GM19395 (cell line): ENCODE data around the gene SLC27A4.
A peak's percentile ranks its signal among the peaks of the same experiment; 100 is the strongest.

Experiments used
- ATAC-seq: cut with Tn5 transposase; IDR thresholded peaks from one replicate; pipeline ENCODE4 v1.9.1; 2021; ENCODE audit warnings: mild to moderate bottlenecking, moderate library complexity; ENCODE audit not compliant: unreplicated experiment

Gene SLC27A4

GRCh38 chr9:128361986-128362646 is 21.8 kb downstream of the SLC27A4 start:
- peak; percentile 77 for ATAC-seq

GRCh38 chr9:128362774-128363173 is 22.4 kb downstream of the SLC27A4 start:
- ATAC-seq = no peak

- no peak for ATAC-seq
These were observed 25.2 kb downstream of the SLC27A4 start for GRCh38 chr9:128365525-128365924.

GRCh38 chr9:128369024-128369706 is 28.8 kb downstream of the SLC27A4 start:
- no peak for ATAC-seq

DNA sequence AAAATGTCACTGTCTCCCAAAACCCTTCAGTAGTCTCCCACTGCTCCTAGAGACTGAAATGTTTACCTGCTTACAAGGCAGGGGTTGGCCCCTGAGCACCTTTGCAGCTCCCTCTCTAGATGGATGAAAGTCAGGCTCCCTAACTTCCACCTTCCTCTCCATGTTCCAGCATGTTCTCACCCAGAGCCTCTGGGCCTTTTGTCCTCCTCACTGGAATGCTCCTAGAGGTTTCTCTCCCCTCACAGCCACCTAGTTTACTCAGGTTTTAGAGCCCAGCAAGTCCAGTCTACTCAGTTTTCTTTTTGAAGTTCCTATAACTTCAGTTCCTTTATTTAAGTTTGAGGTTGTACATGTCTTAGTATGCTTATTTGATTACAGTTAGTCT is 30.0 kb downstream of the SLC27A4 start:
- ATAC-seq = peak; percentile 2

DNA sequence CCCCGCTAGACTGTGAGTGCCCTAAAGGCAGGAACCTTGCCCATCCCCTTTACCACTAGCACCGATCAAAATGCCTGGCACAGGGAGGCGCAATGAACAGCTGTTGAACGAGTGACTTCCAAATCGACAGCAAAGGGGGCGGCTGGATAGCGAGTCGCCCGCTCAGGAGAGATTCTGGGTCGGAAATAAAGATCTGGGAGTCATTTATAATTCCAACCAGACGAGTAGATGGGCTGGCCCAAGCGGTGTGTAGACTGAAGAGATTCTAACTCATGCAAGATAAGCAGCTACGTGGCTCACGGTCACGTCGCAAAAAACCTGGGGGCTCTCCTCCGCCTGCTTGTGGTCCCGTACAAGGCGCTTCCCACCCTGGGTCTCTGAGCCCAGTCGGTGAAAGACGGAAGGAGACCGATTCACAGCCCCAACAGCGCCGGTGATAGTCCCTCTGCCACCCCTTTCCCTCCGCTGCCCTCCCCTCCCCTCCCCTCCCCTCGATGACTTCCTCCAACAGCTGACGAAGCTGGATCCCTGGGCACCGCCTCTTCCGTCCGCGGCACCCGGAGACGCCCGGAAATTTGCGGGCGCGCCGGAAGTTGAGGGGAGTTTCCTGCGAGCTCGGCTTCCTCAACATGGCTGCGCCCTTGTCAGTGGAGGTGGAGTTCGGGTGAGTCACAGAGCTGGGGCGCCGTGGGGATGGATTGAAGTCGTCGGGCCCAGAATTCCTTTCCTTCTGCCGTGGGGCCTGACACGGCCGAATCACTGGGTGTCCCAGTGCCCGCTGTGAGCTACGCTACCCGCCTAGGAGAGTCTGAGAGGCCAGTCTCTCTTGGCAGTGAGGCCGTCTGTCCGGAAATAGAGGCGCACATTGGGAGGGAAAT is 30.7 kb downstream of the SLC27A4 start, which contains the start of gene URM1:
Gene URM1, plus strand, starts transcription at position 623 of the 878 bp plus-strand sequence. Its CDS starts 7 bp downstream, at position 630.
- ATAC-seq = peak; percentile 82

DNA sequence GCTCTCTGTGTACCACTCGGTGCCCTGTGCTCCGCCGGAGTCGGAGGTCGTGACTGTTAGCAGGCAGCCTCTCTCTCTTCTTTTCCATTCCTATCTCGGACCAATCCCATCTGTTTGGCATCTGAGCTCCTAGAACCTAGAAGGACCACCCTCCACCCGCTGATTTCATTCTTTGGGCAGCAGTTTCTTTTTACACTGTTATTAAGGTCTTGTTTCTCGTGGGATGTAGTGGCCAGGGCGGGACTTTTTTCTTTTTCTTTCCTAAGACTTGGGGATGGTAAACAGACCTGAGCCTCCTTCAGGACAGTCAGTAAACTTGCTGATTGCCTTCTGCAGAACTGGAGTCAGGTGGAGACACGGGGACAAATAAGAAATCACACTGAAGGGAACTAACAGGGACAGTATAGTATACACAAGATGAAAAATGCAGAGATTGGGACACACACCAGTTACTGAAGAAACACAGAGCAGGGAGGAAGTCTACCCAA is 31.3 kb downstream of the SLC27A4 start:
- ATAC-seq = no peak

GRCh38 chr9:128372188-128372641 is 31.9 kb downstream of the SLC27A4 start:
- ATAC-seq = no peak

DNA sequence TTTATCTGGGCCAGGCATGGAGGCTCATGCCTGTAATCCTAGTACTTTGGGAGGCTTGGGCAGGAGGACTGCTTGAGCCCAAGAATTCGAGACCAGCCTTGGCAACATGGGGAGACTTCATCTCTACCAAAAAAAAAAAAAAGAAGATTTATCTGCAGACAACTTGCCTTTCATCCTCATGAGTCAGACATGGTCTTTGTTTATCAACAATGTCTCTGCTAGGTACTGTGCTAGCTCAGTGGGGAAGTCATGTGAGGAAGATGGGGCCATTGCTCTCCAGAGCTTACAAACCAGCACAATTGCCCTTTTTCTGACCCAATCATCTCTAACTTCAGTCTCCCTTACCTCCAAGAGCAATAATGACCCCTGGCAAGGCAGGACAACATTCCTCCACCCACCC is 32.5 kb downstream of the SLC27A4 start:
- no peak for ATAC-seq

GRCh38 chr9:128374221-128374675 is 33.9 kb downstream of the SLC27A4 start:
- ATAC-seq = no peak

- no peak for ATAC-seq
These were observed 35.5 kb downstream of the SLC27A4 start for GRCh38 chr9:128375865-128376264.

DNA sequence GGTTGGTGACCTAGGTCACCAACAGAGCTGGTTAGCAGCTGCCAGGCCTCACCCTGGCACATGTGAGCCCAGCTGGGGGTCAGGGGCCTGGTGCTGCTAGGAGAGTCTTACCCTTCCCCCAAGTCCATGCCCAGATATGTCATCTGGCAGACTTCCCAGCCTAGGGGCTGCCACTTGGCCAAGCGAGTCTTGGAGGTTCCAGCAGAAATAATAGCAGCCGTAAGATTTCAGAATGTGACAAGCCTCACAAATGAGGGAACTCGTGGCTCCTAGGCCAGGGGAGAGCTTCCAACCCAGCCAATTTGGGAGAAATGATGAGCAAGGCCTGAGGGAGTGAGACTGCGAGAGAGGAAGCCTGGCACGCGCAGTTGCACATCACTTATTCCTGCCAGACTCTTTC is 41.9 kb downstream of the SLC27A4 start:
- ATAC-seq = no peak

GRCh38 chr9:128383007-128383753 is 42.9 kb downstream of the SLC27A4 start:
- no peak for ATAC-seq

DNA sequence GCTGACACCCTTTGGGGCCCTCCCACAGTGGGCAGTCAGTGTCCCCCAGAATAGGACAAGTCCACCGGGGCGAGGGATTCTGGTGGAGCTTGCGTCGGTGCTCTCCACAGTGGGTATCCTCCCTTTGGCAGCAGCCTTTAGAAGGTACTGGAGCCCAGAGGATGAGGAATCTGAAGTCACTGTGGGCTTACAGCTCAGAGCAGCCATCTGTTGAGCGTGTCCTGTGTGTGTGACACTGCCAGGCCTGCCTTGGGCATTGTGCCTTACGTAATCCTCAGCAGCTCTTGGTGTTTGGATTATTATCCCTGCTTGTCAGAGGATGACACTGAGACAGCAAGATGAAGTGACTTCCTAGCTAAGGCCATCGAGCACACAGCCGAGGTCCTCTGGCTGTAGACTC is 43.5 kb downstream of the SLC27A4 start:
- ATAC-seq = no peak

DNA sequence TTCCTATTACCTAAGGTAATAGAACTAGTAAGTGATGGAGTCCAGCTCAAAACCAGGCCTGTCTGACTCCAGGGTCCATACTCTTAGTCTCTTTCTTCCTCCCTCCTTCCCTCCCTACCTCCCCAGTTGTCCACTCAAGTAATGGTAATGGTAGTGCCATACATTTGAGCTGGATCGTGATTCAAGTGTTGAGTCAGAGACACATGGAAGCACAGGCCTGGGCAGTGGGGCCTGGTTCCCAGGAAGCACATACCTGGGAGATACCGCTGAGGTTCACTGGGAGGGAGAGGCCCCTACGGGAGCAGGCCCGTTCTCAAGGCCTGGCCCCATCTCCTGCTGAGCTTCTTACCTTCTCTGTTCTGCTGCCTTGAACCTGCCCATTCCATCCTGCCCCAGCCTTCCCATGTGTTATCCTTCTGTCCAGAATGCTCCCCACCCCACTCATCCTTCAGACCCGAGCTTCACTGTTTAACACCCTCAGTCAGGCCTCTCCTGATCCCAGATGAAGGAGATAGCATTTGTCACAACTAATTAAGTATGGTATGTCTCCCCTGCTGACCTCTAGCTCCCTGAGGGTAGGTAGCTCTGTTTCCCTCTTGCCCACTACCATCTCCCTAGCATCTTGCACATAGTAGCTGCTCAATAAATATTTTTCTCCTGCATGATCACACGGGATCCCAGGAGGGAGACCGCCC is 44.6 kb downstream of the SLC27A4 start:
- ATAC-seq = no peak

DNA sequence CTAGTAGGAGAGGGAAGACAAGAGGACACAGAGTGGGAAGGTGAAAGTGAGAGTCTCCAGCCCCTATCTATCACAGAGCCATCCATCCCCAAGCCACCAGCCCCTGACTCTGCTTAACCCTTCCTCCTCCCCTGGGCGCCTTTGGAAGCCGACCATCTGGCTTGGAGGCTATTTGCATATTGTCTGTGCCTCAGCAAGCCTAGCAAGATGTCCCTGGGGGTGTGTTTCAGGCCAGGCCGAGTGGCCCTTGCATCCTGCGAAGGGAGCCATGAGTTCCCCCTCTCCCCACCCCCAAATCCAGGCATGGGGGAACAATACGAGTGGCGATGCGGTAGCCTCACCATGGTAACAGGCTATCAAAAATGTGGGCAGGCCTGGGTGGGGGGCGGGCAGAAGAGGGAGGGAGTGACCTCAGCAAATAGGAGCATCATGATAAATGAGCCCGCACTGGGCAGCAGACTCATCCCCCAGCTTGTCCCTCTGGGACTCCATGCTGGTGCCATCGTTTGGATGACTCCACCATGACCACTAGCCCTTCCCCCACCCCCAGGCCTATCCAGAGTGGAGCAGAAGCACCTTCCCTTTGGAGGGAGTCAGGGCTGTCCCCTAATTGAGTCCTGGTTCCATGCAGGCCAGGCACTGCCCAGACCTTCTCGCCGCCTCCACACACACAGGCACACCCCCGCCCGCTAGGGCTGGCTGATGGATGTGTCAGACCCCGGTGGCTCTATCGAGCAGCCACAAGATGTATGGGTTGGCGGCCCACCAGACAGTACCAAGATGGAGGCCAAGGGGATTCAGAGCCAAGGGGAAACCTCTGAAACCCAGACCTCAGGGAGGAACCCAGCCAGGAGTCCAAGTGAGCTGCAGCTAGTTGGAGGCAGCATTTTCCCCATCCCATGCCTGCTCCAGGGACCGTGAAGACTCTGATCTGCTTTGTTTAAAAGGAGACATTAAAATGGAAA is 45.5 kb downstream of the SLC27A4 start:
- no peak for ATAC-seq

GRCh38 chr9:128388150-128388549 is 47.8 kb downstream of the SLC27A4 start:
- no peak for ATAC-seq

DNA sequence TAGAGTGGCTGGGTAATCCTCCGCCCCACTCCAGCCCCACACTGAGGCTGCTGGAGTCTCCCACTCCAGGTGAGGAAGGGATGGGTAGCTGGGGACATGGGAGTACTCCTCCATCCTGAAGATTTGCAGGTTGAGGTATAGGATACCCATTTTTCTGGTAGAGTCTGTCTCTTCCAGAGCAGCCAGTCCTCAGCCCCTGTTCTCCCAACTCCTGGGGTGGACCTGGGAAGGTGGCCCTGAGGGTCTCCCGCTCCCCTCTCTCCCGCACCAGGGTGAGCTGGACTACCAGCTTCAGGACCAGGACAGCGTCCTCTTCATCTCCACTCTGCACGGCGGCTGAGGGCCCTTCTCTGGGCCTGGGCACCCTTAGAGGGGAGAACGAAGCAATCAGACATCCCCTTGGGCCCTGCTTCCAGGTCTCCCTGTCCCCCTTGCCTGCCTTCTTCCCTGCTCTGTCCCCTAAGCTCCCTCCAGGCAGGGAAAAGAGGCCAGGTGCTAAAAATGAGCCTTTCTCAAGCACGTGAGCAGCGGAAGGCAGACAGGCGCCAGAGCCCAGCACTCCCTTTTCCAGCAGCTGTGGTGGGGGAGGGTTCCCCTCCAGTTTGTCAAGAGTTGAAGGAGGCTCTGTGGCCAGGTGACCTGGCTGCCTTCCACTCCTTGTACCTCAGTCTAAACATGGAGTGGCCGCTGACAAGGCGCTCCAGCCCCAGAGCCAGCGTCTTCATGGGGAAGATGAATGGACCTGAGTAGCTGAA is 49.2 kb downstream of the SLC27A4 start:
- ATAC-seq = no peak
